A549 (cell line): ENCODE results near the gene HMMR.

Source experiments
- CHD4 ChIP-seq: fragments of 200-600 bp; sonication (generic); IDR thresholded peaks from 2 replicates; pipeline ENCODE4 v1.6.1; 2016; ENCODE audit warnings: antibody characterized with exemption, mild to moderate bottlenecking, borderline replicate concordance
- HOXA7 ChIP-seq: fragments of 250-450 bp; sonication (Bioruptor Pico); IDR thresholded peaks from 2 replicates; pipeline ENCODE4 v1.5.0; 2020; ENCODE audit warnings: mild to moderate bottlenecking, moderate library complexity
- MYC ChIP-seq: IDR thresholded peaks from 2 replicates; pipeline ENCODE4 v1.6.1; 2012; ENCODE audit warnings: mild to moderate bottlenecking, inconsistent platforms, low read length, improper control_type of control experiment, borderline replicate concordance
- NPAS2 ChIP-seq: fragments of 250-450 bp; sonication (Bioruptor Pico); IDR thresholded peaks from 2 replicates; pipeline ENCODE4 v1.8.0; 2022; ENCODE audit warnings: mild to moderate bottlenecking, moderate library complexity, borderline replicate concordance
- TF ChIP-seq, protein P1 (sequence below): fragments of >200 bp; sonication (Bioruptor Twin); formaldehyde crosslinking; IDR thresholded peaks from 3 replicates; pipeline ENCODE4 v1.5.1; 2016

DNA sequence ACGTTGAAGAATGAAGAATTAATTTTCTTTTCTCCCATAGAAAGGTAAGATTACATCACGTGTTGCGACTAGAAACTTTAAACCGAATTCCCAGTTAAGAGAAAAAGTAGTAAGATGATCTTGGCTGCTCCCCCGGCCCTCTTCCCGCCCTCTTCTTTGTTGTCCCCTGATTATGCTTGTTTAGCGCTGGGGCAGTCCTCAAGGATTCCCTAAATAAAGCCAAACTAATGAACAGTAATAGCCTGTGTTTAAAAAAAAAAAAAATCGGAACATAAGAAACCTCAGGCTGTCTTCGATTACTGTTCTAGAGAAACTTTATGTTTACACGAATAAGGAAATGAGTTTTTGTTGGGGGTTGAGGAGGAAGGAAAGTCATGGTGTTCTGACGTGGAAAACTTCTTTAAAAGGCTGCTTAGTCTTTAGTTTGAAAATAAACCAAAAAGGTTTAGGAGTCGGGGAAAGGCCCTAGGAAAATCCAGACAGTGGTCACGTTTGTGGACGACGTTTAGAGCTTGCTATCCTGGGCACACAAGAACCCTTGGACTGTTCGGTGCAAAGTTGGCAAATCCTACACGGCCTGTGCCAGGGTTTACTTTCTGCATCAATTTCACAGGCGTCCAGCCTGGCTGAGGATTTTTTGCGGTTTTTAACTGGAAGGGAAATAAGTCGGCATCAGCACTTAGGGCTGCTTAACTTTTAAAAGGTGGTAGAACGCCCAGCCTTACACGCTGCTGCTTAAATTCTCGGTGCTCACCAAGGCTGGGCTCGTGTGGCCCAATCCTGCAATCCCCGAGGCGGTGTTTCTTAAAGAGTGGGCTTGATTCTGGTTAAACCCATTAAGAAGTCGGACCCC, 43.9 kb downstream of the HMMR start:
- TF ChIP-seq HOXA7, result no peak
- TF ChIP-seq CHD4, result no peak
- TF ChIP-seq, protein P1, sequence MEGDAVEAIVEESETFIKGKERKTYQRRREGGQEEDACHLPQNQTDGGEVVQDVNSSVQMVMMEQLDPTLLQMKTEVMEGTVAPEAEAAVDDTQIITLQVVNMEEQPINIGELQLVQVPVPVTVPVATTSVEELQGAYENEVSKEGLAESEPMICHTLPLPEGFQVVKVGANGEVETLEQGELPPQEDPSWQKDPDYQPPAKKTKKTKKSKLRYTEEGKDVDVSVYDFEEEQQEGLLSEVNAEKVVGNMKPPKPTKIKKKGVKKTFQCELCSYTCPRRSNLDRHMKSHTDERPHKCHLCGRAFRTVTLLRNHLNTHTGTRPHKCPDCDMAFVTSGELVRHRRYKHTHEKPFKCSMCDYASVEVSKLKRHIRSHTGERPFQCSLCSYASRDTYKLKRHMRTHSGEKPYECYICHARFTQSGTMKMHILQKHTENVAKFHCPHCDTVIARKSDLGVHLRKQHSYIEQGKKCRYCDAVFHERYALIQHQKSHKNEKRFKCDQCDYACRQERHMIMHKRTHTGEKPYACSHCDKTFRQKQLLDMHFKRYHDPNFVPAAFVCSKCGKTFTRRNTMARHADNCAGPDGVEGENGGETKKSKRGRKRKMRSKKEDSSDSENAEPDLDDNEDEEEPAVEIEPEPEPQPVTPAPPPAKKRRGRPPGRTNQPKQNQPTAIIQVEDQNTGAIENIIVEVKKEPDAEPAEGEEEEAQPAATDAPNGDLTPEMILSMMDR, result no peak
- no peak for TF ChIP-seq NPAS2 (CRISPR knock-in tag)
- no peak for TF ChIP-seq MYC
